HepG2 (cell line): Measurements from ENCODE around the gene POLR3GL. TPM values are rescaled to one million over a fixed set of nuclear protein-coding genes. Genes with fewer than 3 reads are reported as not detected.

Experiments
- ADNP ChIP-seq: sonication (generic); formaldehyde crosslinking; IDR thresholded peaks from 2 replicates; pipeline ENCODE4 v1.4.0; 2020; ENCODE audit warnings: missing genetic modification reagents
- ZFP37 ChIP-seq: sonication (generic); formaldehyde crosslinking; IDR thresholded peaks from 2 replicates; pipeline ENCODE4 v1.4.0; 2020; ENCODE audit warnings: missing genetic modification reagents, borderline replicate concordance
- ZNF260 ChIP-seq: sonication (generic); formaldehyde crosslinking; IDR thresholded peaks from 2 replicates; pipeline ENCODE4 v1.4.0; 2020; ENCODE audit warnings: missing genetic modification reagents, low read depth, mild to moderate bottlenecking, borderline replicate concordance
- polyA plus RNA-seq, 8 experiments: library from polyadenylated mRNA; depleted of rRNA in 3 of 8; stranded (reverse) in 7 of 8; unstranded in 1 of 8; fragments of >200 nt; fragmentation: Illumina TruSeq in 4 of 8; extraction: Trizol in 4 of 8; gene quantifications; 2 replicates each; pipeline versions ENCODE4 v1.2.1 to v1.2.3, GENCODE V29; 2011 to 2016; ENCODE audit warnings: low read depth in 4 of 8, missing spikeins in 1 of 8, mixed read lengths in 1 of 8; ENCODE audit not compliant: insufficient read depth in 1 of 8
- total RNA-seq, 5 experiments: library from RNA; depleted of rRNA; stranded (reverse); fragments of >200 nt; fragmentation: Illumina TruSeq; extraction: Trizol; gene quantifications; 2 replicates each; pipeline ENCODE4 v1.2.3, GENCODE V29; 2016; ENCODE audit warnings: low read depth in 1 of 5
- TF ChIP-seq, protein P1 (sequence below): sonication (generic); formaldehyde crosslinking; IDR thresholded peaks from one replicate; pipeline ENCODE4 v1.5.1; 2020; ENCODE audit warnings: mild to moderate bottlenecking, missing genetic modification reagents; ENCODE audit errors: not compliant biosample characterization

POLR3GL gene
- total and polyA plus RNA-seq, 2 of the 13 experiments (the other 11 are each of a cell fraction or from before 2014, with no cell fraction given), result 11.5 to 12.4 TPM

DNA sequence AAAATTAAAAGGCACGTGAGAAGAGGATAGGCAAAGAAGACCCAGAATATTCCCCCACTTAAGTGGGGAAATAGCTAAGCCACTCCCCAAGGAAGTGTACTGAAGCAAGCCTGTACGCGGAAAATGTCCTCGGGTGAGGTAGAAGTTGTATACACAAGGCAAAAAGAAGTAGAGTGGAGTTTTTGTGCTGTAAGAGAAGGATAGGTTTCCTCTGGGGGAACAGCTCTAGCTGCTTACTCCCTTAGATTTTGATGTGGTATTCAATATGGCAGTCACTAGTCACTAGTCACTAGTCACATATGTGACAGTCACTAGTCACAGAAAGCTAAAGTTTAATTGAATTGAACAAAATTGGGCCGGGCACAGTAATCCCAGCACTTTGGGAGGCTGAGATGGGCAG lies 24.3 kb downstream of the POLR3GL start (continued):
- TF ChIP-seq, protein P1, sequence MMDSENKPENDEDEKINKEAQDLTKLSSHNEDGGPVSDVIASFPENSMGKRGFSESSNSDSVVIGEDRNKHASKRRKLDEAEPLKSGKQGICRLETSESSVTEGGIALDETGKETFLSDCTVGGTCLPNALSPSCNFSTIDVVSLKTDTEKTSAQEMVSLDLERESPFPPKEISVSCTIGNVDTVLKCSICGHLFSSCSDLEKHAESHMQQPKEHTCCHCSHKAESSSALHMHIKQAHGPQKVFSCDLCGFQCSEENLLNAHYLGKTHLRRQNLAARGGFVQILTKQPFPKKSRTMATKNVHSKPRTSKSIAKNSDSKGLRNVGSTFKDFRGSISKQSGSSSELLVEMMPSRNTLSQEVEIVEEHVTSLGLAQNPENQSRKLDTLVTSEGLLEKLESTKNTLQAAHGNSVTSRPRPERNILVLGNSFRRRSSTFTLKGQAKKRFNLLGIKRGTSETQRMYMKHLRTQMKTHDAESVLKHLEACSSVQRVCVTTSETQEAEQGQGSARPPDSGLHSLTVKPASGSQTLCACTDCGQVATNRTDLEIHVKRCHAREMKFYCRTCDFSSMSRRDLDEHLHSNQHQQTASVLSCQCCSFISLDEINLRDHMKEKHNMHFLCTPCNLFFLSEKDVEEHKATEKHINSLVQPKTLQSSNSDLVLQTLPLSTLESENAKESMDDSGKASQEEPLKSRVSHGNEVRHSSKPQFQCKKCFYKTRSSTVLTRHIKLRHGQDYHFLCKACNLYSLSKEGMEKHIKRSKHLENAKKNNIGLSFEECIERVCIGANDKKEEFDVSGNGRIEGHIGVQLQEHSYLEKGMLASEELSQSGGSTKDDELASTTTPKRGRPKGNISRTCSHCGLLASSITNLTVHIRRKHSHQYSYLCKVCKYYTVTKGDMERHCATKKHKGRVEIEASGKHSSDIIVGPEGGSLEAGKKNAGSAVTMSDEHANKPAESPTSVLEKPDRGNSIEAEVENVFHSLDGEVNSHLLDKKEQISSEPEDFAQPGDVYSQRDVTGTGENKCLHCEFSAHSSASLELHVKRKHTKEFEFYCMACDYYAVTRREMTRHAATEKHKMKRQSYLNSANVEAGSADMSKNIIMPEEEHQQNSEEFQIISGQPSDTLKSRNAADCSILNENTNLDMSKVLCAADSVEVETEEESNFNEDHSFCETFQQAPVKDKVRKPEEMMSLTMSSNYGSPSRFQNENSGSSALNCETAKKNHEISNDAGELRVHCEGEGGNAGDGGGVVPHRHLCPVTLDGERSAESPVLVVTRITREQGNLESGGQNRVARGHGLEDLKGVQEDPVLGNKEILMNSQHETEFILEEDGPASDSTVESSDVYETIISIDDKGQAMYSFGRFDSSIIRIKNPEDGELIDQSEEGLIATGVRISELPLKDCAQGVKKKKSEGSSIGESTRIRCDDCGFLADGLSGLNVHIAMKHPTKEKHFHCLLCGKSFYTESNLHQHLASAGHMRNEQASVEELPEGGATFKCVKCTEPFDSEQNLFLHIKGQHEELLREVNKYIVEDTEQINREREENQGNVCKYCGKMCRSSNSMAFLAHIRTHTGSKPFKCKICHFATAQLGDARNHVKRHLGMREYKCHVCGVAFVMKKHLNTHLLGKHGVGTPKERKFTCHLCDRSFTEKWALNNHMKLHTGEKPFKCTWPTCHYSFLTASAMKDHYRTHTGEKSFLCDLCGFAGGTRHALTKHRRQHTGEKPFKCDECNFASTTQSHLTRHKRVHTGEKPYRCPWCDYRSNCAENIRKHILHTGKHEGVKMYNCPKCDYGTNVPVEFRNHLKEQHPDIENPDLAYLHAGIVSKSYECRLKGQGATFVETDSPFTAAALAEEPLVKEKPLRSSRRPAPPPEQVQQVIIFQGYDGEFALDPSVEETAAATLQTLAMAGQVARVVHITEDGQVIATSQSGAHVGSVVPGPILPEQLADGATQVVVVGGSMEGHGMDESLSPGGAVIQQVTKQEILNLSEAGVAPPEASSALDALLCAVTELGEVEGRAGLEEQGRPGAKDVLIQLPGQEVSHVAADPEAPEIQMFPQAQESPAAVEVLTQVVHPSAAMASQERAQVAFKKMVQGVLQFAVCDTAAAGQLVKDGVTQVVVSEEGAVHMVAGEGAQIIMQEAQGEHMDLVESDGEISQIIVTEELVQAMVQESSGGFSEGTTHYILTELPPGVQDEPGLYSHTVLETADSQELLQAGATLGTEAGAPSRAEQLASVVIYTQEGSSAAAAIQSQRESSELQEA (CRISPR knock-in tag), result no peak
- TF ChIP-seq ZFP37 (CRISPR knock-in tag) (no peak), ADNP (no peak), ZNF260 (CRISPR knock-in tag) (no peak)
- TF ChIP-seq, all 625 proteins: peak for 0
